OCI-LY3 (cell line): Measurements from ENCODE around the gene PDLIM3.

ENCODE experiments used
- CTCF ChIP-seq: fragments of 200-600, 300-600 bp; sonication (generic); IDR thresholded peaks from 2 replicates; pipeline ENCODE4 v1.5.1; 2014; ENCODE audit warnings: antibody characterized with exemption, low read length, low read depth
- EZH2phosphoT487 ChIP-seq: fragments of 200-600 bp; shearing (Covaris generic); IDR thresholded peaks from 2 replicates; pipeline ENCODE4 v1.6.1; 2018; ENCODE audit warnings: antibody characterized with exemption, mixed run types, low read depth

- TF ChIP-seq CTCF (no peak), EZH2phosphoT487 (no peak)
These were observed 30.4 kb upstream of the PDLIM3 start for GRCh38 chr4:185565696-185566095.
